Spleen (tissue), 11 donors: ENCODE results near the gene PXYLP1. TPM values are rescaled to one million over a fixed set of nuclear protein-coding genes. Genes with fewer than 3 reads are reported as not detected.

ENCODE experiments used
- DNase-seq: peaks from one replicate; pipeline ENCODE4 v3.0.0-alpha.2; 2020
- H3K27ac ChIP-seq, 8 donors: fragments of 200-600 bp; sonication (generic) in 7 of 8; 1 replicate in 4 of 8; 2 replicates in 4 of 8; pipeline versions ENCODE4 v1.5.0 to v1.8.0; 2016 to 2021; ENCODE audit warnings: inconsistent platforms in 4 of 8, mild to moderate bottlenecking in 4 of 8, moderate library complexity in 1 of 8
- H3K27me3 ChIP-seq, 7 donors: fragments of 200-600 bp; sonication (generic) in 6 of 7; replicated peaks in 1 of 7; 1 replicate in 4 of 7; 2 replicates in 3 of 7; pipeline versions ENCODE4 v1.5.0 to v1.8.0; 2016 to 2021; ENCODE audit warnings: inconsistent platforms in 3 of 7, mild to moderate bottlenecking in 1 of 7
- H3K36me3 ChIP-seq, 6 donors: fragments of 200-600 bp; sonication (generic) in 5 of 6; 1 replicate in 4 of 6; 2 replicates in 2 of 6; pipeline versions ENCODE4 v1.5.0 to v1.8.0; 2016 to 2021; ENCODE audit warnings: inconsistent platforms in 2 of 6
- H3K4me1 ChIP-seq, 6 donors: fragments of 200-600 bp; sonication (generic) in 5 of 6; 1 replicate in 3 of 6; 2 replicates in 3 of 6; pipeline versions ENCODE4 v1.5.0 to v1.8.0; 2016 to 2021; ENCODE audit warnings: inconsistent platforms in 3 of 6
- H3K4me3 ChIP-seq, 8 donors: fragments of 200-600 bp; sonication (generic) in 7 of 8; 1 replicate in 4 of 8; 2 replicates in 4 of 8; pipeline versions ENCODE4 v1.5.0 to v1.8.0; 2016 to 2021; ENCODE audit warnings: inconsistent platforms in 4 of 8, mild to moderate bottlenecking in 4 of 8, moderate library complexity in 2 of 8
- H3K9me3 ChIP-seq, 8 donors: fragments of 200-600 bp; sonication (generic) in 7 of 8; 1 replicate in 4 of 8; 2 replicates in 4 of 8; pipeline versions ENCODE4 v1.5.0 to v1.8.0; 2016 to 2021; ENCODE audit warnings: inconsistent platforms in 4 of 8
- CTCF ChIP-seq, 11 experiments: fragments of 200-600 bp in 7 of 11; fragments of 450-650 bp in 4 of 11; sonication (generic) in 4 of 11; IDR thresholded peaks in 8 of 11; conservative IDR thresholded peaks in 3 of 11; 1 replicate in 7 of 11; 2 replicates in 4 of 11; pipeline versions ENCODE4 v1.4.0 to v1.8.0; 2016 to 2021; ENCODE audit warnings: antibody characterized with exemption in 11 of 11, inconsistent platforms in 4 of 11, mild to moderate bottlenecking in 1 of 11
- POLR2A ChIP-seq, 3 donors: fragments of 450-650 bp; IDR thresholded peaks; one replicate each; pipeline ENCODE4 v1.5.1; 2017; ENCODE audit warnings: antibody characterized with exemption in 3 of 3, mild to moderate bottlenecking in 1 of 3
- POLR2AphosphoS5 ChIP-seq, 3 donors: sonication (generic); formaldehyde crosslinking; IDR thresholded peaks; one replicate each; pipeline ENCODE4 v1.5.1; 2017; ENCODE audit warnings: antibody characterized with exemption in 3 of 3
- WGBS, 5 donors: extraction: QIAGEN DNeasy Blood & Tissue Kit in 3 of 5; methylation state at CpG; one replicate each; pipeline versions ENCODE4 v1.1.5 to v1.1.7; 2013 to 2018; 5-methylcytosine and 5-hydroxymethylcytosine counted together
- intact Hi-C: fragments of 100-400 bp; cut with DNase I; formaldehyde crosslinking; loops from one replicate; pipeline ENCODE4 v1.15.0; 2023; ENCODE audit warnings: low total_unique reads
- polyA plus RNA-seq, 3 donors: library from polyadenylated mRNA; stranded (reverse); fragments of 200-250 nt; gene quantifications; one replicate each; pipeline ENCODE4 v1.2.1, GENCODE V29; 2013
- total RNA-seq, 7 donors: library from RNA; depleted of rRNA in 3 of 7; stranded (reverse); fragments of >200 nt in 3 of 7; fragmentation: NEBNext Ultra II Directional in 4 of 7; extraction: Animal tissue kit (Norgen Biotek cat#: 25700) in 4 of 7; gene quantifications; one replicate each; pipeline versions ENCODE4 v1.1.0 to v1.2.1, GENCODE V29; 2016 to 2021
- donor health status: healthy with polysubstance abuse.
- donor health status: DM: no; HTN: no; CAD: no; lungs with moderate emphysema.
- donor health status: DM: no; HTN: no; CAD: no.
- donor health status: Bipolar disorder and iron deficiency.
- donor health status: healthy.
- donor health status: DM: no; HTN: no; CAD: no.
- donor health status: DM: yes; HTN: yes; CAD: no.

The PXYLP1 gene
- total and polyA plus RNA-seq, 10 donors, result 2.9 to 15.6 (median 7.4) TPM

- TF ChIP-seq POLR2A (IDR thresholded peaks at IDR 0.05) (no peak), CTCF (IDR thresholded peaks at IDR 0.05 in 8 of 11, conservative IDR thresholded peaks at IDR 0.05 in 3 of 11) (no peak), POLR2AphosphoS5 (IDR thresholded peaks at IDR 0.05) (no peak)
- DNase-seq, result no peak
- H3K27me3 ChIP-seq, result no peaks in the 10 kb centered on the region
- peaks cover 0 to 21% (median 14%) of the 10 kb centered on the region in 6 donors for H3K4me1 ChIP-seq
- no peak overlapping the region for H3K4me3 ChIP-seq
- H3K27ac ChIP-seq, result no peak overlapping the region
- intact Hi-C loops, result no loop called here
- H3K9me3 ChIP-seq, result no peaks in the 10 kb centered on the region
- WGBS, 5 donors, result 90 to 97% (median 91%) methylated on average over 11 to 12 of the region's 12 CpGs
- peaks cover 0 to 62% (median 7%) of the 10 kb centered on the region in 6 donors for H3K36me3 ChIP-seq
Observed at GRCh38 chr3:141291559-141292355, 60.1 kb downstream of the PXYLP1 start.

DNA sequence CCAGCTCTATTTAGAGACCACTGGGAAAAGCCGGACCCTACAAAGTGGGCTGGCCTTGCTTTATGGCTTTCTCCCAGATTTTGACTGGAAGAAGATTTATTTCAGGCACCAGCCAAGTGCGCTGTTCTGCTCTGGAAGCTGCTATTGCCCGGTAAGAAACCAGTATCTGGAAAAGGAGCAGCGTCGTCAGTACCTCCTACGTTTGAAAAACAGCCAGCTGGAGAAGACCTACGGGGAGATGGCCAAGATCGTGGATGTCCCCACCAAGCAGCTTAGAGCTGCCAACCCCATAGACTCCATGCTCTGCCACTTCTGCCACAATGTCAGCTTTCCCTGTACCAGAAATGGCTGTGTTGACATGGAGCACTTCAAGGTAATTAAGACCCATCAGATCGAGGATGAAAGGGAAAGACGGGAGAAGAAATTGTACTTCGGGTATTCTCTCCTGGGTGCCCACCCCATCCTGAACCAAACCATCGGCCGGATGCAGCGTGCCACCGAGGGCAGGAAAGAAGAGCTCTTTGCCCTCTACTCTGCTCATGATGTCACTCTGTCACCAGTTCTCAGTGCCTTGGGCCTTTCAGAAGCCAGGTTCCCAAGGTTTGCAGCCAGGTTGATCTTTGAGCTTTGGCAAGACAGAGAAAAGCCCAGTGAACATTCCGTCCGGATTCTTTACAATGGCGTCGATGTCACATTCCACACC lies 60.9 kb downstream of the PXYLP1 start:
- intact Hi-C loops, result no loop called here
- Histone ChIP-seq H3K9me3 (no peaks in the 10 kb centered on the region), H3K27ac (no peak overlapping the region), H3K4me1 (peaks cover 0 to 21% (median 14%) of the 10 kb centered on the region in 6 donors), H3K36me3 (peaks cover 0 to 55% (median 5%) of the 10 kb centered on the region in 6 donors), H3K27me3 (no peaks in the 10 kb centered on the region), H3K4me3 (no peak overlapping the region)
- TF ChIP-seq POLR2AphosphoS5 (IDR thresholded peaks at IDR 0.05), result no peak
- no peak for TF ChIP-seq POLR2A (IDR thresholded peaks at IDR 0.05)
- TF ChIP-seq CTCF (IDR thresholded peaks at IDR 0.05 in 8 of 11, conservative IDR thresholded peaks at IDR 0.05 in 3 of 11), result no peak
- no peak for DNase-seq
- 91 to 96% (median 94%) methylated on average over 19 of the region's 19 CpGs for WGBS, 5 donors

DNA sequence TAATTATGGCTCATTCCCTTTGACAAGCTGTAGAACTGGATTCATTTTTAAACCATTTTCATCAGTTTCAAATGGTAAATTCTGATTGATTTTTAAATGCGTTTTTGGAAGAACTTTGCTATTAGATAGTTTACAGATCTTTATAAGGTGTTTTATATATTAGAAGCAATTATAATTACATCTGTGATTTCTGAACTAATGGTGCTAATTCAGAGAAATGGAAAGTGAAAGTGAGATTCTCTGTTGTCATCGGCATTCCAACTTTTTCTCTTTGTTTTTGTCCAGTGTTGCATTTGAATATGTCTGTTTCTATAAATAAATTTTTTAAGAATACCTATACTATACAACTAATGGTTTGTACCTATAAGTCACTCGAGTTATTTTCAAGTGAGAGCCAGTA lies 62.7 kb downstream of the PXYLP1 start:
- peak overlapping the region; percentile 24 to 66 (median 56) for H3K27ac ChIP-seq

More for the DNA sequence above, 62.7 kb downstream of the PXYLP1 start:
- H3K4me1 ChIP-seq, result peaks cover 0 to 21% (median 14%) of the 10 kb centered on the region in 6 donors
- no peaks in the 10 kb centered on the region for H3K9me3 ChIP-seq
- H3K4me3 ChIP-seq, result peak overlapping the region; percentile 12 to 54 (median 24)
- intact Hi-C loops, result no loop called here
- no peak for TF ChIP-seq CTCF (IDR thresholded peaks at IDR 0.05 in 8 of 11, conservative IDR thresholded peaks at IDR 0.05 in 3 of 11)
- TF ChIP-seq POLR2A (IDR thresholded peaks at IDR 0.05), result no peak
- no peak for TF ChIP-seq POLR2AphosphoS5 (IDR thresholded peaks at IDR 0.05)
- WGBS, 5 donors, result 22 to 41% (median 24%) methylated on average over 3 of the region's 3 CpGs
- peaks cover 0 to 37% (median 0%) of the 10 kb centered on the region in 6 donors for H3K36me3 ChIP-seq
- H3K27me3 ChIP-seq, result no peaks in the 10 kb centered on the region
- DNase-seq, result no peak
